BLaER1 (cell line): ENCODE data around the gene NCEH1.
"Not testable (repeated sequence)": the region's sequence is repeated elsewhere in the genome, so short reads cannot be mapped to it uniquely, and the experiment has no call there.

Experiments used
- H3K27ac ChIP-seq: shearing (Covaris generic); formaldehyde crosslinking; 2 replicates; pipeline ENCODE4 v1.8.1; 2022
- H3K27me3 ChIP-seq: shearing (Covaris generic); formaldehyde crosslinking; 2 replicates; pipeline ENCODE4 v1.8.1; 2022
- H3K36me3 ChIP-seq: shearing (Covaris generic); formaldehyde crosslinking; 2 replicates; pipeline ENCODE4 v1.8.1; 2022
- H3K4me1 ChIP-seq: shearing (Covaris generic); formaldehyde crosslinking; 2 replicates; pipeline ENCODE4 v1.8.1; 2022
- H3K4me2 ChIP-seq: shearing (Covaris generic); formaldehyde crosslinking; 2 replicates; pipeline ENCODE4 v1.8.1; 2022
- H3K4me3 ChIP-seq: shearing (Covaris generic); formaldehyde crosslinking; 2 replicates; pipeline ENCODE4 v1.8.1; 2022
- H3K9ac ChIP-seq: shearing (Covaris generic); formaldehyde crosslinking; 2 replicates; pipeline ENCODE4 v1.8.1; 2022
- H3K9me3 ChIP-seq: shearing (Covaris generic); formaldehyde crosslinking; 2 replicates; pipeline ENCODE4 v1.8.1; 2022
- H4K20me1 ChIP-seq: shearing (Covaris generic); formaldehyde crosslinking; 2 replicates; pipeline ENCODE4 v1.8.1; 2022
- Cebpa-rat ChIP-seq: shearing (Covaris generic); IDR thresholded peaks from 2 replicates; pipeline ENCODE4 v1.8.1; 2022

NCEH1 gene

GRCh38 chr3:172710664-172711453 is at the start of gene NCEH1:
Gene NCEH1, minus strand, starts transcription at chr3:172711067. Its CDS starts 83 bp downstream, at chr3:172710984.
- H3K36me3 ChIP-seq = no peaks in the 10 kb centered on the region
- H3K9me3 ChIP-seq = no peaks in the 10 kb centered on the region
- H3K27ac ChIP-seq = peak within 1 kb of the TSS; percentile 57; the same call in 1 of the 2 replicates
- no peaks in the 10 kb centered on the region for H4K20me1 ChIP-seq
- H3K4me3 ChIP-seq = peak within 1 kb of the TSS; percentile 84
- peak; percentile 86 for TF ChIP-seq Cebpa-rat
- H3K27me3 ChIP-seq = no peaks in the 10 kb centered on the region
- H3K4me2 ChIP-seq = peak within 1 kb of the TSS; percentile 90
- H3K4me1 ChIP-seq = peaks cover 21% of the 10 kb centered on the region
- peak within 1 kb of the TSS; percentile 75 for H3K9ac ChIP-seq

GRCh38 chr3:172760416-172760815 is 49.5 kb upstream of the NCEH1 start:
- H4K20me1 ChIP-seq, H3K9me3 ChIP-seq, H3K27ac ChIP-seq, H3K27me3 ChIP-seq, H3K4me2 ChIP-seq, H3K4me1 ChIP-seq, H3K9ac ChIP-seq, H3K4me3 ChIP-seq: not testable (repeated sequence)
- H3K36me3 ChIP-seq = peaks cover 81% of the 10 kb centered on the region

- H3K4me3 ChIP-seq = no peak overlapping the region
- H3K9me3 ChIP-seq = no peaks in the 10 kb centered on the region
- H3K4me2 ChIP-seq = peak overlapping the region; percentile 78; the same call in 1 of the 2 replicates
- H3K27ac ChIP-seq = no peak overlapping the region
- TF ChIP-seq Cebpa-rat = no peak
- H3K4me1 ChIP-seq = peaks cover 31% of the 10 kb centered on the region
- H3K27me3 ChIP-seq = no peaks in the 10 kb centered on the region
- H3K9ac ChIP-seq = no peak overlapping the region
- no peaks in the 10 kb centered on the region for H4K20me1 ChIP-seq
- H3K36me3 ChIP-seq = peaks cover 28% of the 10 kb centered on the region
Observed at GRCh38 chr3:172753125-172753524, 42.3 kb upstream of the NCEH1 start.

GRCh38 chr3:172752651-172753050 is 41.8 kb upstream of the NCEH1 start:
- Histone ChIP-seq H3K4me2 (peak overlapping the region; percentile 78), H4K20me1 (no peaks in the 10 kb centered on the region), H3K4me1 (peaks cover 27% of the 10 kb centered on the region), H3K9me3 (no peaks in the 10 kb centered on the region), H3K27ac (no peak overlapping the region), H3K27me3 (no peaks in the 10 kb centered on the region), H3K4me3 (no peak overlapping the region), H3K36me3 (peaks cover 23% of the 10 kb centered on the region), H3K9ac (no peak overlapping the region)
- TF ChIP-seq Cebpa-rat = no peak

- no peak for TF ChIP-seq Cebpa-rat
- Histone ChIP-seq H3K36me3 (peaks cover 14% of the 10 kb centered on the region; the same call in 1 of the 2 replicates), H3K4me1 (peaks cover 27% of the 10 kb centered on the region), H3K4me2 (peak overlapping the region; percentile 78), H3K9ac (peak overlapping the region; percentile 93), H3K4me3 (peak overlapping the region; percentile 93), H3K27me3 (no peaks in the 10 kb centered on the region), H3K9me3 (no peaks in the 10 kb centered on the region), H3K27ac (peak overlapping the region; percentile 92), H4K20me1 (no peaks in the 10 kb centered on the region)
Observed at GRCh38 chr3:172751175-172751704, 40.4 kb upstream of the NCEH1 start.

GRCh38 chr3:172750368-172751174 is 39.7 kb upstream of the NCEH1 start, which contains the start of gene ECT2:
Gene ECT2, plus strand, starts transcription at chr3:172750726. Its CDS starts 3,805 bp downstream, at chr3:172754531.
- H3K36me3 ChIP-seq = peaks cover 9% of the 10 kb centered on the region; the same call in 1 of the 2 replicates
- peak within 1 kb of the TSS; percentile 93 for H3K4me3 ChIP-seq
- peak within 1 kb of the TSS; percentile 92 for H3K27ac ChIP-seq
- peak within 1 kb of the TSS; percentile 93 for H3K9ac ChIP-seq
- peak within 1 kb of the TSS; percentile 80 for H3K4me2 ChIP-seq
- TF ChIP-seq Cebpa-rat = no peak
- peaks cover 27% of the 10 kb centered on the region for H3K4me1 ChIP-seq
- H3K27me3 ChIP-seq = no peaks in the 10 kb centered on the region
- H3K9me3 ChIP-seq = no peaks in the 10 kb centered on the region
- no peaks in the 10 kb centered on the region for H4K20me1 ChIP-seq

- Histone ChIP-seq H3K4me1 (peaks cover 27% of the 10 kb centered on the region), H3K27me3 (no peaks in the 10 kb centered on the region), H3K36me3 (peaks cover 4% of the 10 kb centered on the region; the same call in 1 of the 2 replicates), H4K20me1 (no peaks in the 10 kb centered on the region), H3K9me3 (no peaks in the 10 kb centered on the region), H3K4me3 (peak overlapping the region; percentile 93), H3K9ac (peak overlapping the region; percentile 75), H3K4me2 (peak overlapping the region; percentile 80), H3K27ac (peak overlapping the region; percentile 77)
- no peak for TF ChIP-seq Cebpa-rat
Observed at GRCh38 chr3:172750069-172750367, 39.2 kb upstream of the NCEH1 start.

- Histone ChIP-seq H3K4me2 (peak overlapping the region; percentile 80), H3K4me1 (peaks cover 27% of the 10 kb centered on the region), H4K20me1 (no peaks in the 10 kb centered on the region), H3K9me3 (no peaks in the 10 kb centered on the region), H3K9ac (no peak overlapping the region), H3K27me3 (no peaks in the 10 kb centered on the region), H3K4me3 (peak overlapping the region; percentile 93; the same call in 1 of the 2 replicates), H3K27ac (no peak overlapping the region), H3K36me3 (no peaks in the 10 kb centered on the region; the same call in 1 of the 2 replicates)
- TF ChIP-seq Cebpa-rat = no peak
Observed at GRCh38 chr3:172749230-172749965, 38.5 kb upstream of the NCEH1 start.

- no peak overlapping the region for H3K27ac ChIP-seq
- H4K20me1 ChIP-seq = no peaks in the 10 kb centered on the region
- no peaks in the 10 kb centered on the region for H3K36me3 ChIP-seq
- H3K9ac ChIP-seq = no peak overlapping the region
- no peak for TF ChIP-seq Cebpa-rat
- no peak overlapping the region for H3K4me2 ChIP-seq
- H3K9me3 ChIP-seq = no peaks in the 10 kb centered on the region
- no peaks in the 10 kb centered on the region for H3K27me3 ChIP-seq
- H3K4me3 ChIP-seq = no peak overlapping the region
- H3K4me1 ChIP-seq = peaks cover 9% of the 10 kb centered on the region
Observed at GRCh38 chr3:172746475-172746874, 35.6 kb upstream of the NCEH1 start.
